ENCODE measurements around the gene PODNL1. TPM values are rescaled to one million over a fixed set of nuclear protein-coding genes. Genes with fewer than 3 reads are reported as not detected.

The PODNL1 gene
- total and polyA plus RNA-seq, 2 donors (not counting 1 experiment from before 2014, with no cell fraction given), result 2.1 to 6.9 TPM

DNA sequence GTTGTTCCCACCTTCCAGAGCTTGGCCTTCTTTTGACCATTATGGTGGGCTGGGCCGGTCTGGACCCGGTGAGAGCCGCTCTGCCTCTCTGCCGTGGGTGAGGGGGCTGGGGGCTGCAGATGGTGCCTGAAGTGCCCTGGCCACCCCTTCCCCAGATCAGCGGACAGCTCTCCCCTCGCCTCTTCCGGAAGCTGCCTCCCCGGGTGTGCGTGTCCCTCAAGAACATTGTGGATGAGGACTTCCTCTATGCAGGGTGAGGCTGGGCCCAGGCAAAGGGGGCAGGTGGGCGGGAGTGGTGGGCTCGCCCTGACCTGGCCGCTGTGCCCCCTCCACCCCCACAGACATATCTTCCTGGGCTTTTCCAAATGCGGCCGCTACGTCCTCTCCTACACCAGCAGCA, 16.0 kb upstream of the PODNL1 start:
- no peak for DNase-seq (ENCODE audit: low read depth in 2 of 2)
- no peaks in the 10 kb centered on the region for H4K20me1 ChIP-seq (ENCODE audit: control insufficient read depth, extremely low read depth, insufficient read depth, low read length)
- H3K4me1 ChIP-seq (ENCODE audit: control insufficient read depth, extremely low read depth, insufficient read depth, low read length), result peaks cover 6% of the 10 kb centered on the region
- H3K4me3 ChIP-seq (replicated peaks in 1 of 4; ENCODE audit: control extremely low read depth in 1 of 4, insufficient read depth in 1 of 4, low read depth in 3 of 4, low read length in 4 of 4), result no peak overlapping the region
- H3K9ac ChIP-seq (ENCODE audit: insufficient read depth, low read length), result no peak overlapping the region
- H3K27ac ChIP-seq (ENCODE audit: insufficient read depth, low read length), result no peak overlapping the region
- no peaks in the 10 kb centered on the region for H3K27me3 ChIP-seq (ENCODE audit: control insufficient read depth, insufficient read depth, low read length)
- peaks cover 18% of the 10 kb centered on the region for H3K79me2 ChIP-seq (ENCODE audit: control insufficient read depth, insufficient read depth, low read length)
- TF ChIP-seq, protein P1, sequence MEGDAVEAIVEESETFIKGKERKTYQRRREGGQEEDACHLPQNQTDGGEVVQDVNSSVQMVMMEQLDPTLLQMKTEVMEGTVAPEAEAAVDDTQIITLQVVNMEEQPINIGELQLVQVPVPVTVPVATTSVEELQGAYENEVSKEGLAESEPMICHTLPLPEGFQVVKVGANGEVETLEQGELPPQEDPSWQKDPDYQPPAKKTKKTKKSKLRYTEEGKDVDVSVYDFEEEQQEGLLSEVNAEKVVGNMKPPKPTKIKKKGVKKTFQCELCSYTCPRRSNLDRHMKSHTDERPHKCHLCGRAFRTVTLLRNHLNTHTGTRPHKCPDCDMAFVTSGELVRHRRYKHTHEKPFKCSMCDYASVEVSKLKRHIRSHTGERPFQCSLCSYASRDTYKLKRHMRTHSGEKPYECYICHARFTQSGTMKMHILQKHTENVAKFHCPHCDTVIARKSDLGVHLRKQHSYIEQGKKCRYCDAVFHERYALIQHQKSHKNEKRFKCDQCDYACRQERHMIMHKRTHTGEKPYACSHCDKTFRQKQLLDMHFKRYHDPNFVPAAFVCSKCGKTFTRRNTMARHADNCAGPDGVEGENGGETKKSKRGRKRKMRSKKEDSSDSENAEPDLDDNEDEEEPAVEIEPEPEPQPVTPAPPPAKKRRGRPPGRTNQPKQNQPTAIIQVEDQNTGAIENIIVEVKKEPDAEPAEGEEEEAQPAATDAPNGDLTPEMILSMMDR (conservative IDR thresholded peaks at IDR 0.05 in 1 of 2, IDR thresholded peaks at IDR 0.05 in 1 of 2; ENCODE audit: low read depth in 1 of 2, low read length in 2 of 2), result no peak
- no peak for TF ChIP-seq EZH2 (IDR thresholded peaks at IDR 0.05; ENCODE audit: low read length, missing control alignments)
- no peak overlapping the region for H3K4me2 ChIP-seq (ENCODE audit: extremely low read depth, insufficient read depth, low read length)
- H3K36me3 ChIP-seq (ENCODE audit: control insufficient read depth, insufficient read depth, low read length), result peaks cover 19% of the 10 kb centered on the region
- H2AFZ ChIP-seq (ENCODE audit: low read length), result no peak overlapping the region
- no peaks in the 10 kb centered on the region for H3K9me3 ChIP-seq (ENCODE audit: control insufficient read depth, insufficient read depth, low read depth, low read length)

DNA sequence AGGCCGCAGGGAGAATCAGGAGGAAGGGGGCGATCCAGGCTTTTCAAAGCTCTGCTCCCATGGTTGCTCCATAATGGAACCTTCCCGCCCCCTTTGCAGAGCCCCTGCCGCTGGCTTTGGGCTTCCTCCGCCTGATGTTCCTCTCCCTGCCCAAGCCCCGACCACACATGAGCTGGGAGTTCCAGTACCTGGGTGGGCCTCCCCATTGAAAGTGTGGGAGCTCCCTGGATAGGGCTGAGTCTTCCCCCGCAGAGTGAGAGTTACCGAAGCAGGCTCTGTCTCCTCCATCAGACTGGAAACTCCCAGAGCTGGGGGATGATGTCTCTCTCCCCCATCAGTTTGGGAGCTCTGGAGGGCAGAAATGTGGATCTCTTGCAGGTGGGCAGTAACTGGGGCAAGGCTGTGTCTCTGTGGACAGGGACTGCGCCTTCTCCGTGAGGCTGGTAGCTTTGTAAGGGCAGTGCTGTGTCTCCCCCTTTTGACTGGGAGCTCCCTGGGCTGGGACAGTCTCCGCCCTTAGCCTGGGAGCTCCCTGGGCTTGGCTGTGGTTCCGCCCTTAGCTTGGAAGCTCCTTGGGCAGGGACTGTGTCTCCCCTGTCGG, 14.8 kb upstream of the PODNL1 start:
- Histone ChIP-seq H4K20me1 (ENCODE audit: control insufficient read depth, extremely low read depth, insufficient read depth, low read length) (no peaks in the 10 kb centered on the region), H3K27me3 (ENCODE audit: control insufficient read depth, insufficient read depth, low read length) (no peaks in the 10 kb centered on the region), H3K9me3 (ENCODE audit: control insufficient read depth, insufficient read depth, low read depth, low read length) (no peaks in the 10 kb centered on the region), H3K27ac (ENCODE audit: insufficient read depth, low read length) (peak overlapping the region; percentile 57), H3K4me3 (replicated peaks in 1 of 4; ENCODE audit: control extremely low read depth in 1 of 4, insufficient read depth in 1 of 4, low read depth in 3 of 4, low read length in 4 of 4) (peak overlapping the region; percentile 78 to 89 (median 84)), H3K4me2 (ENCODE audit: extremely low read depth, insufficient read depth, low read length) (peak overlapping the region; percentile 99), H2AFZ (ENCODE audit: low read length) (peak overlapping the region; percentile 37), H3K4me1 (ENCODE audit: control insufficient read depth, extremely low read depth, insufficient read depth, low read length) (peaks cover 6% of the 10 kb centered on the region), H3K79me2 (ENCODE audit: control insufficient read depth, insufficient read depth, low read length) (peaks cover 18% of the 10 kb centered on the region), H3K36me3 (ENCODE audit: control insufficient read depth, insufficient read depth, low read length) (peaks cover 14% of the 10 kb centered on the region), H3K9ac (ENCODE audit: insufficient read depth, low read length) (peak overlapping the region; percentile 67)
- peak; percentile 52 to 57 for DNase-seq (ENCODE audit: low read depth in 2 of 2)
- TF ChIP-seq EZH2 (IDR thresholded peaks at IDR 0.05; ENCODE audit: low read length, missing control alignments), result no peak
- TF ChIP-seq, protein P1 (conservative IDR thresholded peaks at IDR 0.05 in 1 of 2, IDR thresholded peaks at IDR 0.05 in 1 of 2; ENCODE audit: low read depth in 1 of 2, low read length in 2 of 2), result peak; percentile 12 to 22

DNA sequence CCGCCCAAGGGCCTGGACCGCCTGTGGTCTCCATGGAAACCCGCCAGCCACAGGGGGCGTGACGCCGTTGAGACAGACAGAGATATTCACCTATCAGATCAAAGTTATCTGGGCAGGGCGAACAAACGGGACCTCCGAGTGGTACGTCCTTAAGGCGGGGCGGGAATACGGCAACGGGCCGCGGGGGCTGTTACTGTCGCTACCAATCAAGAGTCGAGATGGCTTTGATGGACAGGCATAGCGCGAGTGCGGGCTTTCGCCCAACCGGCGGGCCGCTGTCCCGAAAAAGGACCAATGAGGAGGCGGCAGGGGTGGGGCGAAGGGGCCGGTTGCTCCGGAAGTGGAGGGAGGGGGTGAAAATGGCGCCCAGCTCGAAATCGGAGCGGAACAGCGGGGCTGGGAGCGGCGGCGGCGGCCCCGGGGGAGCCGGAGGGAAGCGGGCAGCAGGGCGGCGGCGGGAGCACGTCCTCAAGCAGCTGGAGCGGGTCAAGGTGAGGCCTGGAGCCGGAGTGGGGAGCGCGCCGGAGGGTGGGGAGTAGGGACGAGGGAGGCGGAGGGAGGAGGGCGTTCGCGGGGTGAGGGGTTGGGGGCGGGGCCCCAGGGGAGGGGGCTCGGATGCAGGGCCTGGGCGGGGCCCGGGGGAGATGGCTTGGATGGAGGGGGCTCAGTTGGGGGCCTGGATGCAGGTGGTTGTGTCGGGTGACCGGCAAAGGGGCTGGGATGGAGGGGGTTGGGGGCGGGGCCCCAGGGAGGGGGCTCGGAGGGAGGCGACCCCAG, 14.1 kb upstream of the PODNL1 start, which contains the start of gene DCAF15:
Gene DCAF15, plus strand, starts transcription at position 356 of the 777 bp plus-strand sequence. Its CDS starts 4 bp downstream, at position 360.
- peak within 1 kb of the TSS; percentile 85 for H2AFZ ChIP-seq (ENCODE audit: low read length)
- H3K4me1 ChIP-seq (ENCODE audit: control insufficient read depth, extremely low read depth, insufficient read depth, low read length), result peaks cover 6% of the 10 kb centered on the region
- peak within 1 kb of the TSS; percentile 90 for H3K9ac ChIP-seq (ENCODE audit: insufficient read depth, low read length)
- H4K20me1 ChIP-seq (ENCODE audit: control insufficient read depth, extremely low read depth, insufficient read depth, low read length), result no peaks in the 10 kb centered on the region
- peaks cover 12% of the 10 kb centered on the region for H3K36me3 ChIP-seq (ENCODE audit: control insufficient read depth, insufficient read depth, low read length)
- no peaks in the 10 kb centered on the region for H3K9me3 ChIP-seq (ENCODE audit: control insufficient read depth, insufficient read depth, low read depth, low read length)
- peak within 1 kb of the TSS; percentile 78 to 89 (median 84) for H3K4me3 ChIP-seq (replicated peaks in 1 of 4; ENCODE audit: control extremely low read depth in 1 of 4, insufficient read depth in 1 of 4, low read depth in 3 of 4, low read length in 4 of 4)
- no peaks in the 10 kb centered on the region for H3K27me3 ChIP-seq (ENCODE audit: control insufficient read depth, insufficient read depth, low read length)
- H3K79me2 ChIP-seq (ENCODE audit: control insufficient read depth, insufficient read depth, low read length), result peaks cover 18% of the 10 kb centered on the region
- DNase-seq (ENCODE audit: low read depth in 2 of 2), result peak; percentile 99 to 100
- H3K27ac ChIP-seq (ENCODE audit: insufficient read depth, low read length), result peak within 1 kb of the TSS; percentile 78
- TF ChIP-seq, protein P1 (conservative IDR thresholded peaks at IDR 0.05 in 1 of 2, IDR thresholded peaks at IDR 0.05 in 1 of 2; ENCODE audit: low read depth in 1 of 2, low read length in 2 of 2), result no peak
- TF ChIP-seq EZH2 (IDR thresholded peaks at IDR 0.05; ENCODE audit: low read length, missing control alignments), result no peak
- peak within 1 kb of the TSS; percentile 99 for H3K4me2 ChIP-seq (ENCODE audit: extremely low read depth, insufficient read depth, low read length)

Data from fibroblast of lung (primary cell).